GM23338 (cell line): ENCODE measurements around the gene CBFA2T3.

Experiments
- CREB1 ChIP-seq: fragments of 250-450 bp; sonication (Bioruptor Pico); IDR thresholded peaks from 2 replicates; pipeline ENCODE4 v1.5.0; 2020; ENCODE audit warnings: low read depth, mild to moderate bottlenecking, moderate library complexity
- EZH2 ChIP-seq: fragments of 200-600 bp; sonication (generic); IDR thresholded peaks from one replicate; pipeline ENCODE4 v1.8.0; 2017; ENCODE audit warnings: antibody characterized with exemption, mild to moderate bottlenecking, low read depth; ENCODE audit not compliant: unreplicated experiment
- EZH2phosphoT487 ChIP-seq: fragments of 200-600 bp; sonication (generic); IDR thresholded peaks from one replicate; pipeline ENCODE4 v1.8.1; 2018; ENCODE audit warnings: antibody characterized with exemption; ENCODE audit not compliant: unreplicated experiment
- JUNB ChIP-seq: IDR thresholded peaks from one replicate; pipeline ENCODE4 v1.6.1; 2016; ENCODE audit warnings: antibody characterized with exemption; ENCODE audit not compliant: unreplicated experiment
- NANOG ChIP-seq: IDR thresholded peaks from 2 replicates; pipeline ENCODE4 v1.6.1; 2016; ENCODE audit warnings: antibody characterized with exemption, borderline replicate concordance
- POLR2AphosphoS5 ChIP-seq: IDR thresholded peaks from 2 replicates; pipeline ENCODE4 v1.6.1; 2016; ENCODE audit warnings: antibody characterized with exemption, low read depth
- ZNF114 ChIP-seq: fragments of 250-450 bp; sonication (Bioruptor Pico); IDR thresholded peaks from 2 replicates; pipeline ENCODE4 v1.5.0; 2020; ENCODE audit warnings: mild to moderate bottlenecking, moderate library complexity
- ZNF331 ChIP-seq: fragments of 250-450 bp; sonication (Bioruptor Pico); IDR thresholded peaks from 2 replicates; pipeline ENCODE4 v1.5.0; 2020; ENCODE audit warnings: low read depth, mild to moderate bottlenecking, moderate library complexity
- TF ChIP-seq, protein P1 (sequence below), 2 experiments: fragments of 200-600 bp in 1 of 2; sonication (generic) in 1 of 2; conservative IDR thresholded peaks; 2 replicates each; pipeline versions ENCODE4 v1.5.1 to v1.6.1; 2016 to 2017; ENCODE audit warnings: antibody characterized with exemption in 2 of 2, low read depth in 2 of 2, mild to moderate bottlenecking in 2 of 2, moderate library complexity in 1 of 2
- TF ChIP-seq, protein P2 (sequence below): IDR thresholded peaks from one replicate; pipeline ENCODE4 v1.6.1; 2018; ENCODE audit warnings: antibody characterized with exemption; ENCODE audit not compliant: unreplicated experiment
- TF ChIP-seq, protein P3 (sequence below): fragments of 250-450 bp; sonication (Bioruptor Pico); IDR thresholded peaks from 2 replicates; pipeline ENCODE4 v1.5.0; 2020; ENCODE audit warnings: mild to moderate bottlenecking, moderate library complexity
- TF ChIP-seq, protein P4 (sequence below): IDR thresholded peaks from 2 replicates; pipeline ENCODE4 v1.6.1; 2016; ENCODE audit warnings: antibody characterized with exemption

DNA sequence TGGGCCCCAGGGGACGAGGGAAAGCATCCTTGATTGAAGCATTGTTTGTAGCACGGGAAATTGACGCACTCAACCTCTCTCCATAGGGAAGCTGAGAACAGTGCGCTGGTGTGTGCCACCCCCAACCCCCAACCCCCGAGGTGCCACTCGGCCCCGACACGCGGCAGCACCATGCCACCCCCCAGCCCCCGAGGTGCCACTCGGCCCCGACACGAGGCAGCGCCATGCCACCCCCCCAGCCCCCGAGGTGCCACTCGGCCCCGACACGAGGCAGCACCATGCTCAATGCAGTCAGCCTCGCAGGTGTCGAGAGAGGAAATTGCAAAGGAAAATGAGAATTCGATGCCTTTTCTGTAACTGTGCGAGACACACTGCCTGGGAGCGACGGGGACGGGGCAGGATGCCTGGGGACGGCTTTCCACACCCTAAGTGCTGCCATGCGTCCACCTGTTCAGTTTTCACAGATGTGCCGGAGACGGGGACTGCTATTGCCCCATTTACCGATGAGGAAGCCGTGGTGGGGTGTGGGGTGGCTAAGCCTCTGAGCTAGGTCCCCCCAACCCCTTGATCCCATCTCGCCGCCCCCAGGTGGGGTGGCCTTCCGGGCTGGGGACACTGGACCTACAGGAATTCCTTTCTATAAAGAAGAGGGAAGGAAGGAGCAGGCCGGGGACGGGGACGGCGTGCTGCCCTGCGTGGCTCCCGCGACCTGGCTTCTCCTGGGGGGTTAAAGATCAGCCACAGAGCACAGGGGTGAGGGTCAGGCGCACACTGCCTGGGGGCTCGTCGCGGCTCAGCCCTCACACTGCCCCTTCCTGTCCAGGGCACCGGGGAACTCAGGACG is 9.8 kb downstream of the CBFA2T3 start:
- TF ChIP-seq ZNF114 (CRISPR knock-in tag), result no peak
- TF ChIP-seq, protein P1, sequence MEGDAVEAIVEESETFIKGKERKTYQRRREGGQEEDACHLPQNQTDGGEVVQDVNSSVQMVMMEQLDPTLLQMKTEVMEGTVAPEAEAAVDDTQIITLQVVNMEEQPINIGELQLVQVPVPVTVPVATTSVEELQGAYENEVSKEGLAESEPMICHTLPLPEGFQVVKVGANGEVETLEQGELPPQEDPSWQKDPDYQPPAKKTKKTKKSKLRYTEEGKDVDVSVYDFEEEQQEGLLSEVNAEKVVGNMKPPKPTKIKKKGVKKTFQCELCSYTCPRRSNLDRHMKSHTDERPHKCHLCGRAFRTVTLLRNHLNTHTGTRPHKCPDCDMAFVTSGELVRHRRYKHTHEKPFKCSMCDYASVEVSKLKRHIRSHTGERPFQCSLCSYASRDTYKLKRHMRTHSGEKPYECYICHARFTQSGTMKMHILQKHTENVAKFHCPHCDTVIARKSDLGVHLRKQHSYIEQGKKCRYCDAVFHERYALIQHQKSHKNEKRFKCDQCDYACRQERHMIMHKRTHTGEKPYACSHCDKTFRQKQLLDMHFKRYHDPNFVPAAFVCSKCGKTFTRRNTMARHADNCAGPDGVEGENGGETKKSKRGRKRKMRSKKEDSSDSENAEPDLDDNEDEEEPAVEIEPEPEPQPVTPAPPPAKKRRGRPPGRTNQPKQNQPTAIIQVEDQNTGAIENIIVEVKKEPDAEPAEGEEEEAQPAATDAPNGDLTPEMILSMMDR (conservative IDR thresholded peaks at IDR 0.05; ENCODE audit: low read depth in 2 of 2), result no peak
- TF ChIP-seq EZH2phosphoT487, result no peak
- TF ChIP-seq EZH2, result no peak
- TF ChIP-seq POLR2AphosphoS5, result no peak
- TF ChIP-seq, protein P2, sequence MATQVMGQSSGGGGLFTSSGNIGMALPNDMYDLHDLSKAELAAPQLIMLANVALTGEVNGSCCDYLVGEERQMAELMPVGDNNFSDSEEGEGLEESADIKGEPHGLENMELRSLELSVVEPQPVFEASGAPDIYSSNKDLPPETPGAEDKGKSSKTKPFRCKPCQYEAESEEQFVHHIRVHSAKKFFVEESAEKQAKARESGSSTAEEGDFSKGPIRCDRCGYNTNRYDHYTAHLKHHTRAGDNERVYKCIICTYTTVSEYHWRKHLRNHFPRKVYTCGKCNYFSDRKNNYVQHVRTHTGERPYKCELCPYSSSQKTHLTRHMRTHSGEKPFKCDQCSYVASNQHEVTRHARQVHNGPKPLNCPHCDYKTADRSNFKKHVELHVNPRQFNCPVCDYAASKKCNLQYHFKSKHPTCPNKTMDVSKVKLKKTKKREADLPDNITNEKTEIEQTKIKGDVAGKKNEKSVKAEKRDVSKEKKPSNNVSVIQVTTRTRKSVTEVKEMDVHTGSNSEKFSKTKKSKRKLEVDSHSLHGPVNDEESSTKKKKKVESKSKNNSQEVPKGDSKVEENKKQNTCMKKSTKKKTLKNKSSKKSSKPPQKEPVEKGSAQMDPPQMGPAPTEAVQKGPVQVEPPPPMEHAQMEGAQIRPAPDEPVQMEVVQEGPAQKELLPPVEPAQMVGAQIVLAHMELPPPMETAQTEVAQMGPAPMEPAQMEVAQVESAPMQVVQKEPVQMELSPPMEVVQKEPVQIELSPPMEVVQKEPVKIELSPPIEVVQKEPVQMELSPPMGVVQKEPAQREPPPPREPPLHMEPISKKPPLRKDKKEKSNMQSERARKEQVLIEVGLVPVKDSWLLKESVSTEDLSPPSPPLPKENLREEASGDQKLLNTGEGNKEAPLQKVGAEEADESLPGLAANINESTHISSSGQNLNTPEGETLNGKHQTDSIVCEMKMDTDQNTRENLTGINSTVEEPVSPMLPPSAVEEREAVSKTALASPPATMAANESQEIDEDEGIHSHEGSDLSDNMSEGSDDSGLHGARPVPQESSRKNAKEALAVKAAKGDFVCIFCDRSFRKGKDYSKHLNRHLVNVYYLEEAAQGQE, result no peak
- TF ChIP-seq CREB1 (CRISPR knock-in tag), result no peak
- no peak for TF ChIP-seq NANOG
- TF ChIP-seq JUNB, result no peak
- TF ChIP-seq, protein P3, sequence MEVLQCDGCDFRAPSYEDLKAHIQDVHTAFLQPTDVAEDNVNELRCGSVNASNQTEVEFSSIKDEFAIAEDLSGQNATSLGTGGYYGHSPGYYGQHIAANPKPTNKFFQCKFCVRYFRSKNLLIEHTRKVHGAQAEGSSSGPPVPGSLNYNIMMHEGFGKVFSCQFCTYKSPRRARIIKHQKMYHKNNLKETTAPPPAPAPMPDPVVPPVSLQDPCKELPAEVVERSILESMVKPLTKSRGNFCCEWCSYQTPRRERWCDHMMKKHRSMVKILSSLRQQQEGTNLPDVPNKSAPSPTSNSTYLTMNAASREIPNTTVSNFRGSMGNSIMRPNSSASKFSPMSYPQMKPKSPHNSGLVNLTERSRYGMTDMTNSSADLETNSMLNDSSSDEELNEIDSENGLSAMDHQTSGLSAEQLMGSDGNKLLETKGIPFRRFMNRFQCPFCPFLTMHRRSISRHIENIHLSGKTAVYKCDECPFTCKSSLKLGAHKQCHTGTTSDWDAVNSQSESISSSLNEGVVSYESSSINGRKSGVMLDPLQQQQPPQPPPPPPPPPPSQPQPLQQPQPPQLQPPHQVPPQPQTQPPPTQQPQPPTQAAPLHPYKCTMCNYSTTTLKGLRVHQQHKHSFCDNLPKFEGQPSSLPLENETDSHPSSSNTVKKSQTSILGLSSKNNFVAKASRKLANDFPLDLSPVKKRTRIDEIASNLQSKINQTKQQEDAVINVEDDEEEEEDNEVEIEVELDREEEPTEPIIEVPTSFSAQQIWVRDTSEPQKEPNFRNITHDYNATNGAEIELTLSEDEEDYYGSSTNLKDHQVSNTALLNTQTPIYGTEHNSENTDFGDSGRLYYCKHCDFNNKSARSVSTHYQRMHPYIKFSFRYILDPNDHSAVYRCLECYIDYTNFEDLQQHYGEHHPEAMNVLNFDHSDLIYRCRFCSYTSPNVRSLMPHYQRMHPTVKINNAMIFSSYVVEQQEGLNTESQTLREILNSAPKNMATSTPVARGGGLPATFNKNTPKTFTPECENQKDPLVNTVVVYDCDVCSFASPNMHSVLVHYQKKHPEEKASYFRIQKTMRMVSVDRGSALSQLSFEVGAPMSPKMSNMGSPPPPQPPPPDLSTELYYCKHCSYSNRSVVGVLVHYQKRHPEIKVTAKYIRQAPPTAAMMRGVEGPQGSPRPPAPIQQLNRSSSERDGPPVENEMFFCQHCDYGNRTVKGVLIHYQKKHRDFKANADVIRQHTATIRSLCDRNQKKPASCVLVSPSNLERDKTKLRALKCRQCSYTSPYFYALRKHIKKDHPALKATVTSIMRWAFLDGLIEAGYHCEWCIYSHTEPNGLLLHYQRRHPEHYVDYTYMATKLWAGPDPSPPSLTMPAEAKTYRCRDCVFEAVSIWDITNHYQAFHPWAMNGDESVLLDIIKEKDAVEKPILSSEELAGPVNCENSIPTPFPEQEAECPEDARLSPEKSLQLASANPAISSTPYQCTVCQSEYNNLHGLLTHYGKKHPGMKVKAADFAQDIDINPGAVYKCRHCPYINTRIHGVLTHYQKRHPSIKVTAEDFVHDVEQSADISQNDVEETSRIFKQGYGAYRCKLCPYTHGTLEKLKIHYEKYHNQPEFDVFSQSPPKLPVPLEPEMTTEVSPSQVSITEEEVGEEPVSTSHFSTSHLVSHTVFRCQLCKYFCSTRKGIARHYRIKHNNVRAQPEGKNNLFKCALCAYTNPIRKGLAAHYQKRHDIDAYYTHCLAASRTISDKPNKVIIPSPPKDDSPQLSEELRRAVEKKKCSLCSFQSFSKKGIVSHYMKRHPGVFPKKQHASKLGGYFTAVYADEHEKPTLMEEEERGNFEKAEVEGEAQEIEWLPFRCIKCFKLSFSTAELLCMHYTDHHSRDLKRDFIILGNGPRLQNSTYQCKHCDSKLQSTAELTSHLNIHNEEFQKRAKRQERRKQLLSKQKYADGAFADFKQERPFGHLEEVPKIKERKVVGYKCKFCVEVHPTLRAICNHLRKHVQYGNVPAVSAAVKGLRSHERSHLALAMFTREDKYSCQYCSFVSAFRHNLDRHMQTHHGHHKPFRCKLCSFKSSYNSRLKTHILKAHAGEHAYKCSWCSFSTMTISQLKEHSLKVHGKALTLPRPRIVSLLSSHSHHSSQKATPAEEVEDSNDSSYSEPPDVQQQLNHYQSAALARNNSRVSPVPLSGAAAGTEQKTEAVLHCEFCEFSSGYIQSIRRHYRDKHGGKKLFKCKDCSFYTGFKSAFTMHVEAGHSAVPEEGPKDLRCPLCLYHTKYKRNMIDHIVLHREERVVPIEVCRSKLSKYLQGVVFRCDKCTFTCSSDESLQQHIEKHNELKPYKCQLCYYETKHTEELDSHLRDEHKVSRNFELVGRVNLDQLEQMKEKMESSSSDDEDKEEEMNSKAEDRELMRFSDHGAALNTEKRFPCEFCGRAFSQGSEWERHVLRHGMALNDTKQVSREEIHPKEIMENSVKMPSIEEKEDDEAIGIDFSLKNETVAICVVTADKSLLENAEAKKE, result no peak
- TF ChIP-seq, protein P4, sequence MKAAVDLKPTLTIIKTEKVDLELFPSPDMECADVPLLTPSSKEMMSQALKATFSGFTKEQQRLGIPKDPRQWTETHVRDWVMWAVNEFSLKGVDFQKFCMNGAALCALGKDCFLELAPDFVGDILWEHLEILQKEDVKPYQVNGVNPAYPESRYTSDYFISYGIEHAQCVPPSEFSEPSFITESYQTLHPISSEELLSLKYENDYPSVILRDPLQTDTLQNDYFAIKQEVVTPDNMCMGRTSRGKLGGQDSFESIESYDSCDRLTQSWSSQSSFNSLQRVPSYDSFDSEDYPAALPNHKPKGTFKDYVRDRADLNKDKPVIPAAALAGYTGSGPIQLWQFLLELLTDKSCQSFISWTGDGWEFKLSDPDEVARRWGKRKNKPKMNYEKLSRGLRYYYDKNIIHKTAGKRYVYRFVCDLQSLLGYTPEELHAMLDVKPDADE, result no peak
- TF ChIP-seq ZNF331 (CRISPR knock-in tag), result no peak
